ENCODE measurements around the gene OR5B12. TPM values are rescaled to one million over a fixed set of nuclear protein-coding genes. Genes with fewer than 3 reads are reported as not detected.

Gene OR5B12
- total RNA-seq, 1 experiment from 2014 or later, result not detected

DNA sequence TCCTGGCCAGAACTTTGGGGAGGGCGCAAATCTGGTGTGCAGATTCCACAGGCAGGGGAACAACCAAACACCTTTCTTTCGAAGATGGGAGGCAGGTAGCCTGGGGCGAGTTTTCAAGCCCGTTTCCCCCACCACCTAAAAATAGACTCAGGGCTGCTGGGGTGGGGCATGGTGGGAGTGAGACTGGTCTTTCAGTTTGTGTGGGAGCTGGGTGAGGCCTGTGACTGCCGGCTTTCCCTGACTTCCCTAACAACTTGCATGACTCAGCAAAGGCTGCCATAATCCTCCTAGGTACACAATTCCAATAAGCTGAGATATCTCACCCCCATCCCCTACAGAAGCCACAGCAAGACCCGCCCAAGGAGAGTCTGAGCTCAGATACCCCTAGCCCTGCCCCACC, 4.3 kb upstream of the OR5B12 start:
- intact Hi-C loops (cut with micrococcal nuclease; ENCODE audit: unreplicated experiment), result no loop called here
- TF ChIP-seq, protein P1, sequence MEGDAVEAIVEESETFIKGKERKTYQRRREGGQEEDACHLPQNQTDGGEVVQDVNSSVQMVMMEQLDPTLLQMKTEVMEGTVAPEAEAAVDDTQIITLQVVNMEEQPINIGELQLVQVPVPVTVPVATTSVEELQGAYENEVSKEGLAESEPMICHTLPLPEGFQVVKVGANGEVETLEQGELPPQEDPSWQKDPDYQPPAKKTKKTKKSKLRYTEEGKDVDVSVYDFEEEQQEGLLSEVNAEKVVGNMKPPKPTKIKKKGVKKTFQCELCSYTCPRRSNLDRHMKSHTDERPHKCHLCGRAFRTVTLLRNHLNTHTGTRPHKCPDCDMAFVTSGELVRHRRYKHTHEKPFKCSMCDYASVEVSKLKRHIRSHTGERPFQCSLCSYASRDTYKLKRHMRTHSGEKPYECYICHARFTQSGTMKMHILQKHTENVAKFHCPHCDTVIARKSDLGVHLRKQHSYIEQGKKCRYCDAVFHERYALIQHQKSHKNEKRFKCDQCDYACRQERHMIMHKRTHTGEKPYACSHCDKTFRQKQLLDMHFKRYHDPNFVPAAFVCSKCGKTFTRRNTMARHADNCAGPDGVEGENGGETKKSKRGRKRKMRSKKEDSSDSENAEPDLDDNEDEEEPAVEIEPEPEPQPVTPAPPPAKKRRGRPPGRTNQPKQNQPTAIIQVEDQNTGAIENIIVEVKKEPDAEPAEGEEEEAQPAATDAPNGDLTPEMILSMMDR (IDR thresholded peaks at IDR 0.05; ENCODE audit: unreplicated experiment), result no peak
- no peaks in the 10 kb centered on the region for H3K36me3 Mint-ChIP-seq (ENCODE audit: insufficient read depth, unreplicated experiment)
- BruUV-seq (replicated peaks), result no TSS peak
- no peaks in the 10 kb centered on the region for H3K27me3 Mint-ChIP-seq (ENCODE audit: unreplicated experiment)
- H3K4me1 Mint-ChIP-seq (ENCODE audit: low read depth, unreplicated experiment), result no peaks in the 10 kb centered on the region
- H3K9me3 Mint-ChIP-seq (ENCODE audit: low read depth, unreplicated experiment), result peaks cover 7% of the 10 kb centered on the region
- no peak overlapping the region for H3K27ac Mint-ChIP-seq (ENCODE audit: unreplicated experiment)
- no peak overlapping the region for H3K4me3 Mint-ChIP-seq (ENCODE audit: low read depth, unreplicated experiment)
- DNase-seq, result no peak
- CTCF ChIA-PET, result no interaction called here

DNA sequence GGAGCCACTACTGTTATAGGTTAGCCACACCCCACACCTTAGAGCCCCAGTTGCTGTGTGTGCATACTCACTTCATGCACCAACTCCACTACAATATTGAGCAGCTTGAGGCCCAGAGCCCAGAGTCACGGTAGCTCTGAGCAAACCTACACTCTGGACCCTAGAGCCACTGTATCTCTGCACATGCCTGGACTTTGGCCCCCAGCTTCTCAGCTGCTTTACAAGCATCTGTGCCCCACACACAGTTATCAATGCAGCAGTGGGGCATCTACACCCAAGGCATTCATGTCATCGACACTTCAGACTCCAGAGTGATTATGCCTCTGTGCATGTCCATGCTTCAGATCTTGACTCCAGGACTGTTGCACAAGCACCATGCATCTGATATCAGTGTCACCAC, 2.3 kb upstream of the OR5B12 start:
- Mint-ChIP-seq H3K27ac (ENCODE audit: unreplicated experiment) (no peak overlapping the region), H3K4me1 (ENCODE audit: low read depth, unreplicated experiment) (no peaks in the 10 kb centered on the region), H3K9me3 (ENCODE audit: low read depth, unreplicated experiment) (peaks cover 8% of the 10 kb centered on the region), H3K27me3 (ENCODE audit: unreplicated experiment) (no peaks in the 10 kb centered on the region), H3K36me3 (ENCODE audit: insufficient read depth, unreplicated experiment) (no peaks in the 10 kb centered on the region), H3K4me3 (ENCODE audit: low read depth, unreplicated experiment) (no peak overlapping the region)
- TF ChIP-seq, protein P1 (IDR thresholded peaks at IDR 0.05; ENCODE audit: unreplicated experiment), result no peak
- DNase-seq, result no peak
- intact Hi-C loops (cut with micrococcal nuclease; ENCODE audit: unreplicated experiment), result no loop called here
- no TSS peak for BruUV-seq (replicated peaks)
- CTCF ChIA-PET, result no interaction called here

DNA sequence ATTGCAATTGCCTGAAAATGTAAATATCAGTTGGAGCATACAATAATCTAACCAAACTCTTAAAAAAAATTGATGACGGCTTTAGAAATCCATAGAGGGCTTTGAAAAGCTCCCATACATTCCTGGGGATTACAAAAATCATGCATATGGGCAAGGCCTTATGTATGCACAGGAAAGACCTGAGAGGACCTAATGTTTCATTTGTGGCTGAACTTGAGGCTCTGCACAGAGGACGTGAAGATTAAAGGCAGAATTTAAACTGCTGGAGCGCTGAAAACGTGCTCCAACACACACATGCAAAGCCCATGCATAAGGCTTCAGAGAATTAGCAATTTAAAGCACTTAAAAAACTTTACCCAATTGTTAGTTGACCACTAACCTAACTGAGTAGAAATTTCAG, 3.5 kb downstream of the OR5B12 start:
- no TSS peak for BruUV-seq (replicated peaks)
- no peaks in the 10 kb centered on the region for H3K36me3 Mint-ChIP-seq (ENCODE audit: insufficient read depth, unreplicated experiment)
- no peak for DNase-seq
- no peak overlapping the region for H3K27ac Mint-ChIP-seq (ENCODE audit: unreplicated experiment)
- H3K27me3 Mint-ChIP-seq (ENCODE audit: unreplicated experiment), result no peaks in the 10 kb centered on the region
- no peaks in the 10 kb centered on the region for H3K4me1 Mint-ChIP-seq (ENCODE audit: low read depth, unreplicated experiment)
- no peak overlapping the region for H3K4me3 Mint-ChIP-seq (ENCODE audit: low read depth, unreplicated experiment)
- CTCF ChIA-PET, result no interaction called here
- intact Hi-C loops (cut with micrococcal nuclease; ENCODE audit: unreplicated experiment), result no loop called here
- TF ChIP-seq, protein P1 (IDR thresholded peaks at IDR 0.05; ENCODE audit: unreplicated experiment), result no peak
- H3K9me3 Mint-ChIP-seq (ENCODE audit: low read depth, unreplicated experiment), result peaks cover 12% of the 10 kb centered on the region

DNA sequence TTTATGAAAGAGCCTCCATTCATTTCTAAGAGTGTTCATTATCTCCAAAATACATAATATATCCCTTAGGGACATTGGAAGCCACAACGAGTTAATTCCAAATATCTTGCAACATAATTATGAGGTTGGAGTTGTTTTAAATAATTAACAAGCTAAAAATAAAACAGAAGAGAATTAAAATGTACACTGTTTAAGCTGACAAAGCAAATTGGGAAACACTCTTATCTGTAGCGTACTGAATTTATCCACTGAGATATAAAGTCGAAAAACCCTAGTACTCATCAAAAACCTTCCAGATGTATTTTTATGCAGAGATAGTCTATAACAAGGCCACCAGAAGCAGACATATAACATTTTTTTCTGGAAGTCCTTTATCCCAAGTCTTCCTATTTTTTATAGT, 7.8 kb downstream of the OR5B12 start:
- no TSS peak for BruUV-seq (replicated peaks)
- TF ChIP-seq, protein P1 (IDR thresholded peaks at IDR 0.05; ENCODE audit: unreplicated experiment), result no peak
- DNase-seq, result no peak
- Mint-ChIP-seq H3K9me3 (ENCODE audit: low read depth, unreplicated experiment) (peaks cover 10% of the 10 kb centered on the region), H3K4me3 (ENCODE audit: low read depth, unreplicated experiment) (no peak overlapping the region), H3K27ac (ENCODE audit: unreplicated experiment) (no peak overlapping the region), H3K27me3 (ENCODE audit: unreplicated experiment) (no peaks in the 10 kb centered on the region), H3K36me3 (ENCODE audit: insufficient read depth, unreplicated experiment) (no peaks in the 10 kb centered on the region), H3K4me1 (ENCODE audit: low read depth, unreplicated experiment) (no peaks in the 10 kb centered on the region)
- intact Hi-C loops (cut with micrococcal nuclease; ENCODE audit: unreplicated experiment), result no loop called here
- CTCF ChIA-PET, result no interaction called here
